Mammary microvascular endothelial cell (primary cell): ENCODE data around the gene AHRR. TPM values are rescaled to one million over a fixed set of nuclear protein-coding genes. Genes with fewer than 3 reads are reported as not detected.

Experiments
- total RNA-seq: library from RNA; depleted of rRNA; stranded (reverse); fragments of >200 nt; gene quantifications from 2 replicates; pipeline ENCODE4 v1.2.3, GENCODE V29; 2015

Gene AHRR
- 17.5 and 17.8 TPM in 2 replicates for total RNA-seq

DNA sequence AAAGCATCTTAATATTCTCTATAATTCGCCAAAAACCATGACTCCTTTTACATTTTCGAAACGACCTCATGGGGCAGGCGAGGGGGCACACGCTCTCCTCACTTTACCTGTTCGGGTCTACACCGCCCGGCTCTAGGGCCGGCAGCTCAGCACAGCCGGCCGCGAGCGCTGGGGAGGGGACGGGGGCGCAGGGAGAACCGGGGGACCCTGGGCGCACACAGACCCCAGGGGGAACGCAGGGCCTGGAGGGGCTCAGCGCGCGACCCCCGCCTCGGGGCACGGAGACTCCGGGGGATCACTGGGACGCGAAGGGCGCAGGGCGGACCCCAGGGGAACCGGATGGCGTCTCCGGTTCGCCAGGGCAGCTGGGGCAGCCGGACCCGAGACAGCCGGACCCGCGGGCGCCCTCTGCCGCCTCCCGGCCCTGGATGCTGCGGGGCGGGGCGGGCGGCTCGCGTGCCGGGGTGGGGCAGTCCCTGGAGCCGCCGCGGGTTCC, at the start of gene AHRR:
TSS of gene AHRR (plus strand) at position 485 of the 496 bp plus-strand sequence. CDS start 22,189 bp downstream, outside the sequence.

DNA sequence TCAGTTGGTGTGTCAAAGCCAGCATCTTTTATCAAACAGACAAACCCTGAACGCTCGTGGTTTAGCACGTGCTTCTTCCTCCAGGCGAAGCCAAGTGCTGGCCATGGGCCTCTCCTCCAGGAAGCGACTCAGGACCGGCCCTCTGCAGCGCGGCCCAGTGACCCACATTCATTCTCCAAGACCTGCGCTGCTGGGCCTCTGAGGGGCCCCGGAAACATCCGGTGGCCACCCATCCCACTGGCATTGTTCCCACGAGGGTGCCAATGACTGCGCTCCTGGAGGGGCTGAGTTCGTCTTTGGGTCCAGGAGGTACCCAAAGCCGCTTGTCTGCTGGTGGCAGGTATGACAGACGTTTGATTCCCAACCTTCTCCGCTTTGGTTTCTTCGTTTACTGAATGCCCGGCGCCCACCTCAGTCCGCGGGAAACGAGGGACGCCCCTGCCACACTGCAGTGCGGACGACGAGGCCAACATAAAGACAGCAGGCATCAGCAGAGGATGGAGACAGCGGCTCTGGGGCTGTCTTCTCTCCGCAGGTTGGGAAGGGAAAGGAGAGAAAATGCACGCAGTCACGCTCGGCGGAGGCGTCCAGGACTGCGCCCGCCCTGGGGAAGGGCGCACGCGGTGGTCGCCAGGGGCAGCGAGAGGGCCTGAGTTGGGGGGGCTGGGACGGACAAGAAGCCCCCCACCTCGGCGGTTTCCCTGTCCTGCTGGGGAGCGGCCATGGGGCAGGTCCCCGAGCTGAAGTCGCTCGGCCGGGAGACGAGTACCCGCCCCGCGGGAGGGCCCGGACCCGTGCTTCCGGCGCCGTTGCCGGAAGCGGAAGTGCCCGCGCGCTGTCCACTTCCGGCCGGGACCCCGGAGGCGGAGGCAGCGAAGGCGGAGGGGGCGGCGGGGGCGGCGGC, 121.1 kb downstream of the AHRR start, which contains the start of gene EXOC3:
TSS of gene EXOC3 (plus strand) at position 842 of the 904 bp plus-strand sequence. CDS start 3,030 bp downstream, outside the sequence.

Other genes starting within 250 kb of the AHRR start
- gene PLEKHG4B, start 229.5 kb upstream of the AHRR start, total RNA-seq: 0.05 and 0.07 TPM in 2 replicates
- gene LRRC14B, start 130.2 kb upstream of the AHRR start, total RNA-seq: not detected in 2 replicates
- gene CCDC127, start 103.6 kb upstream of the AHRR start, total RNA-seq: 4.1 and 5.3 TPM in 2 replicates
- gene SDHA, start 103.4 kb upstream of the AHRR start, total RNA-seq: 103 and 114 TPM in 2 replicates
- gene PDCD6, start 50.1 kb upstream of the AHRR start, total RNA-seq: 94.2 and 96.3 TPM in 2 replicates
- 27.7 and 28.6 TPM in 2 replicates for gene EXOC3, start 121.5 kb downstream of the AHRR start, total RNA-seq
- gene SLC9A3, start 202.7 kb downstream of the AHRR start, total RNA-seq: 4.0 and 4.2 TPM in 2 replicates